ENCODE results near the gene AMDHD2. TPM values are rescaled to one million over a fixed set of nuclear protein-coding genes. Genes with fewer than 3 reads are reported as not detected.

The AMDHD2 gene
- total and polyA plus RNA-seq, 2 of the 13 experiments (the other 11 are each of a cell fraction or from before 2014, with no cell fraction given) = 33.5 to 39.1 TPM

DNA sequence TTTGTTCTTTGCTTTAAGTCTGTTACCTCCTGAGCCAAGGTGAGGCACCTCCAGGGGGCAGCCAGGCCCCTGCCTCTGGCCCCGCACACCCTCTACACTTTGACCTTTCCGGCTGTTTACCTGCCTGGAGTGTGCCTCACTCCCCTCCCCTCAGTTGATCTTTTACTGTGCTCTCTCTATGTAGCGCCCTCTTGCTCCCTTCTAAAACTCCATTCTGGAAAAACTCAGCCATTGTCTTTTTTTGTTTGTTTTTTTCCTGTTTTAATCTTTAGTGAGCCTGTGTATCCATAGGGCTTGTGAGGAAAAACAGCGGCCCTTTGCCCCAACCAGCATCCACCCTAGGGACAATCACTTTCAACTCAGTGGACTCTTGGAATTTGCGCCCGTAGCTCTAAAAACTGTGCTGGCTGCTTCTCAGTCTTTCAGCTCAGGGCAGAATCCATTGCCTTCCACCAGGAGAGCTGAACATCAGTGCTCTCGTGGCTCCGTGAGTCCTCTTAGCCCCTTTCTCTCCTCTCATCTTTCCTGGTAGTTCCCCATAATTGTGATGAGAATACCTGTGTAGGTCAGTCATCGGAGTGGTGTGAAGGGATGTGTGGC, 4.3 kb downstream of the AMDHD2 start (continued):
- TF ChIP-seq ZNF232 (CRISPR knock-in tag; IDR thresholded peaks at IDR 0.05; ENCODE audit: borderline replicate concordance) (no peak), FOXO1 (CRISPR knock-in tag; IDR thresholded peaks at IDR 0.05) (peak; percentile 99), FOXP1 (IDR thresholded peaks at IDR 0.05) (peak; percentile 84), FOXP1 (CRISPR knock-in tag; IDR thresholded peaks at IDR 0.05) (peak; percentile 97), PRPF4 (IDR thresholded peaks at IDR 0.05; ENCODE audit: low read depth, low read length, poor library complexity, severe bottlenecking) (peak; percentile 21), ZNF329 (CRISPR knock-in tag; IDR thresholded peaks at IDR 0.05; ENCODE audit: low read depth) (0 out of 2 replicates have a peak, but pooled peaks have one; percentile 16), DMAP1 (CRISPR knock-in tag; IDR thresholded peaks at IDR 0.05) (peak; percentile 43; the same call in 1 of the 2 replicates), ZNF501 (CRISPR knock-in tag; IDR thresholded peaks at IDR 0.05) (peak; percentile 77), ZNF350 (CRISPR knock-in tag; IDR thresholded peaks at IDR 0.05; ENCODE audit: borderline replicate concordance, low read depth) (peak; percentile 80), BRCA1 (CRISPR knock-in tag; IDR thresholded peaks at IDR 0.05) (0 out of 2 replicates have a peak, but pooled peaks have one; percentile 16), PRDM10 (CRISPR knock-in tag; IDR thresholded peaks at IDR 0.05; ENCODE audit: low read depth) (peak; percentile 87; the same call in 1 of the 2 replicates), NCOA1 (CRISPR knock-in tag; IDR thresholded peaks at IDR 0.05) (0 out of 2 replicates have a peak, but pooled peaks have one; percentile 46), HNF1A (IDR thresholded peaks at IDR 0.05; ENCODE audit: low read depth) (peak; percentile 68), HNF1A (CRISPR knock-in tag; IDR thresholded peaks at IDR 0.05; ENCODE audit: borderline replicate concordance) (peak; percentile 53; the same call in 1 of the 2 replicates), TARDBP (CRISPR knock-in tag; IDR thresholded peaks at IDR 0.05) (peak; percentile 74), ZNF552 (CRISPR knock-in tag; IDR thresholded peaks at IDR 0.05; ENCODE audit: borderline replicate concordance) (0 out of 2 replicates have a peak, but pooled peaks have one; percentile 19), ZNF724P (CRISPR knock-in tag; IDR thresholded peaks at IDR 0.05; ENCODE audit: borderline replicate concordance) (no peak), ZNF577 (CRISPR knock-in tag; IDR thresholded peaks at IDR 0.05; ENCODE audit: borderline replicate concordance, low read depth) (no peak)
- TF ChIP-seq, protein P1, sequence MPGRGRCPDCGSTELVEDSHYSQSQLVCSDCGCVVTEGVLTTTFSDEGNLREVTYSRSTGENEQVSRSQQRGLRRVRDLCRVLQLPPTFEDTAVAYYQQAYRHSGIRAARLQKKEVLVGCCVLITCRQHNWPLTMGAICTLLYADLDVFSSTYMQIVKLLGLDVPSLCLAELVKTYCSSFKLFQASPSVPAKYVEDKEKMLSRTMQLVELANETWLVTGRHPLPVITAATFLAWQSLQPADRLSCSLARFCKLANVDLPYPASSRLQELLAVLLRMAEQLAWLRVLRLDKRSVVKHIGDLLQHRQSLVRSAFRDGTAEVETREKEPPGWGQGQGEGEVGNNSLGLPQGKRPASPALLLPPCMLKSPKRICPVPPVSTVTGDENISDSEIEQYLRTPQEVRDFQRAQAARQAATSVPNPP (CRISPR knock-in tag; IDR thresholded peaks at IDR 0.05) = 0 out of 2 replicates have a peak, but pooled peaks have one; percentile 75
- TF ChIP-seq, protein P2, sequence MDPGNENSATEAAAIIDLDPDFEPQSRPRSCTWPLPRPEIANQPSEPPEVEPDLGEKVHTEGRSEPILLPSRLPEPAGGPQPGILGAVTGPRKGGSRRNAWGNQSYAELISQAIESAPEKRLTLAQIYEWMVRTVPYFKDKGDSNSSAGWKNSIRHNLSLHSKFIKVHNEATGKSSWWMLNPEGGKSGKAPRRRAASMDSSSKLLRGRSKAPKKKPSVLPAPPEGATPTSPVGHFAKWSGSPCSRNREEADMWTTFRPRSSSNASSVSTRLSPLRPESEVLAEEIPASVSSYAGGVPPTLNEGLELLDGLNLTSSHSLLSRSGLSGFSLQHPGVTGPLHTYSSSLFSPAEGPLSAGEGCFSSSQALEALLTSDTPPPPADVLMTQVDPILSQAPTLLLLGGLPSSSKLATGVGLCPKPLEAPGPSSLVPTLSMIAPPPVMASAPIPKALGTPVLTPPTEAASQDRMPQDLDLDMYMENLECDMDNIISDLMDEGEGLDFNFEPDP (CRISPR knock-in tag; conservative IDR thresholded peaks at IDR 0.05) = 0 out of 2 replicates have a peak, but pooled peaks have one; percentile 58
